GM12865 (cell line): ENCODE results near the gene PKNOX2.

Experiments used
- DNase-seq: peaks from one replicate; pipeline ENCODE4 v3.0.0; 2010; ENCODE audit warnings: low read depth
- H3K4me3 ChIP-seq: 2 replicates; pipeline ENCODE4 v1.5.1; 2011; ENCODE audit warnings: mild to moderate bottlenecking, low read depth, low read length, control low read depth
- TF ChIP-seq, protein P1 (sequence below): IDR thresholded peaks from 2 replicates; pipeline ENCODE4 v1.5.1; 2011; ENCODE audit warnings: low read length, control low read depth, low read depth, inconsistent platforms; ENCODE audit not compliant: insufficient read depth; ENCODE audit errors: missing control alignments

PKNOX2 gene

GRCh38 chr11:125173027-125173426, 8.5 kb downstream of the PKNOX2 start:
- no peak for DNase-seq
- no peak overlapping the region for H3K4me3 ChIP-seq
- TF ChIP-seq, protein P1, sequence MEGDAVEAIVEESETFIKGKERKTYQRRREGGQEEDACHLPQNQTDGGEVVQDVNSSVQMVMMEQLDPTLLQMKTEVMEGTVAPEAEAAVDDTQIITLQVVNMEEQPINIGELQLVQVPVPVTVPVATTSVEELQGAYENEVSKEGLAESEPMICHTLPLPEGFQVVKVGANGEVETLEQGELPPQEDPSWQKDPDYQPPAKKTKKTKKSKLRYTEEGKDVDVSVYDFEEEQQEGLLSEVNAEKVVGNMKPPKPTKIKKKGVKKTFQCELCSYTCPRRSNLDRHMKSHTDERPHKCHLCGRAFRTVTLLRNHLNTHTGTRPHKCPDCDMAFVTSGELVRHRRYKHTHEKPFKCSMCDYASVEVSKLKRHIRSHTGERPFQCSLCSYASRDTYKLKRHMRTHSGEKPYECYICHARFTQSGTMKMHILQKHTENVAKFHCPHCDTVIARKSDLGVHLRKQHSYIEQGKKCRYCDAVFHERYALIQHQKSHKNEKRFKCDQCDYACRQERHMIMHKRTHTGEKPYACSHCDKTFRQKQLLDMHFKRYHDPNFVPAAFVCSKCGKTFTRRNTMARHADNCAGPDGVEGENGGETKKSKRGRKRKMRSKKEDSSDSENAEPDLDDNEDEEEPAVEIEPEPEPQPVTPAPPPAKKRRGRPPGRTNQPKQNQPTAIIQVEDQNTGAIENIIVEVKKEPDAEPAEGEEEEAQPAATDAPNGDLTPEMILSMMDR: no peak

GRCh38 chr11:125173556-125173955, 9.0 kb downstream of the PKNOX2 start:
- DNase-seq: no peak
- TF ChIP-seq, protein P1: no peak
- no peak overlapping the region for H3K4me3 ChIP-seq

GRCh38 chr11:125174057-125174456, 9.5 kb downstream of the PKNOX2 start:
- no peak for DNase-seq
- H3K4me3 ChIP-seq: no peak overlapping the region
- TF ChIP-seq, protein P1: no peak

GRCh38 chr11:125174686-125175085, 10.1 kb downstream of the PKNOX2 start:
- no peak for DNase-seq
- H3K4me3 ChIP-seq: no peak overlapping the region
- TF ChIP-seq, protein P1: no peak

- TF ChIP-seq, protein P1: no peak
- DNase-seq: no peak
- H3K4me3 ChIP-seq: no peak overlapping the region
These were observed 10.6 kb downstream of the PKNOX2 start for GRCh38 chr11:125175166-125175565.

GRCh38 chr11:125175896-125176575, 11.5 kb downstream of the PKNOX2 start:
- DNase-seq: peak; percentile 13
- TF ChIP-seq, protein P1: no peak
- H3K4me3 ChIP-seq: no peak overlapping the region

DNA sequence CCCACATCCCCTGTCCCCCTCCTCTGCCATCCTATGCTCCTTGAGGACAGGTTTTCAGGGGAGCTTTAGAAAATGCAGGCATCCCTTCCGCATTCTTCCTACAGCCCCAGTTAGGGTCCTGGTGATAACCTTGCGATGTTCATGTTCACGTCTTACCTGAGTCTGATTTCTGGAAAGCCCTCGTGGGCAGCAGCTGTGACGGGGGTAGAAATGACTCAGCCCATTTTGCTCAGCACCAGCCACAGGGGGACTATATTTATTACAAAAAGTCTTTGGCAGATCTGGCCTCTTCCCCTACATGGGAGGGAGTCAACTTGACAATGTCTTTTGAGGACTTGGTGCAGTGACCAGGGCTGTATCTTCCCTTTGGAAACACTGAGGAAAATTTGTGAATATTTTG, 12.3 kb downstream of the PKNOX2 start:
- no peak overlapping the region for H3K4me3 ChIP-seq
- DNase-seq: peak; percentile 55
- TF ChIP-seq, protein P1: no peak
